Measurements from ENCODE around the gene MAD1L1.

MAD1L1 gene

DNA sequence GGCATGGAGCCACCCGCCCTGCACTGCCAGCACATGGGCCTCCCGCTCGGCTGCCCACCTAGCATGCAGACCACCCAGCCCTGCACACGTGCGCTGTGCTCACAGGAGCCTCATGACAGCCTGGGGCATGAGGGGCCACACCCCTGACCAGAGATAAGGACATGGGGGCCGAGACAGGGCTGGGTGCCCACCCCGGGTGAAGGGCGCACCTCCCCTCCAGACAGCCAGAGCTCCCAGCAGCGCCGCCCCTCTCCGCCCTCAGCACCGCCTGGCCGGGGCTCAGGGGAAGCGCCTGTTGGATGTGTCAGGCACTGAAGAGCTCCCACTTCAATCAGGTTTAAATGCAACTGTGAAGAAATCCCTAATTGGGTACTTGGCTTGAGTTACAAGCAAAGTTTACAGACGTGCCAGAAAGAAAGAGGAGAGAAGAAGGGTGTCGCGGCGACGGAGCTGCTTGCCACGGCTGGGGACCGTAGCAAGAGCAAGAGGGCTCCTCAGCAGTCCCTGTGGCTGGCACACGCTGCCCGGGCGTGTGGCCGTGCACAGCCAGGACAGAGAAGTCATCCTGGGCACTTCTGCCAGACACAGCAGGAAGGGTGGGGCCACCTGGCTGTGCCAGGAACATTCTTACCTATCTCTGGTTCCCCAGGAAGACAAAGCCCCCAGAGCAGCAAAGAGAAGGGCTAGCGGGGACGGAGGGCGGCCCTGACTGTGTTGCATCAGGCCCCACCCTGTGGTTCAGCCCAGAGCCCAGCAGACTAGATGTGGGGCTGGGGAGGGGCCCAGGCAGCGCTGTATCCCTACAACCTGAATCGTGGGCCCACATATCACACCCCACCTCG lies 315.3 kb downstream of the MAD1L1 start:
- DNase-seq = no peak

GRCh38 chr7:1916601-1916970 lies 316.2 kb downstream of the MAD1L1 start:
- DNase-seq = no peak

DNA sequence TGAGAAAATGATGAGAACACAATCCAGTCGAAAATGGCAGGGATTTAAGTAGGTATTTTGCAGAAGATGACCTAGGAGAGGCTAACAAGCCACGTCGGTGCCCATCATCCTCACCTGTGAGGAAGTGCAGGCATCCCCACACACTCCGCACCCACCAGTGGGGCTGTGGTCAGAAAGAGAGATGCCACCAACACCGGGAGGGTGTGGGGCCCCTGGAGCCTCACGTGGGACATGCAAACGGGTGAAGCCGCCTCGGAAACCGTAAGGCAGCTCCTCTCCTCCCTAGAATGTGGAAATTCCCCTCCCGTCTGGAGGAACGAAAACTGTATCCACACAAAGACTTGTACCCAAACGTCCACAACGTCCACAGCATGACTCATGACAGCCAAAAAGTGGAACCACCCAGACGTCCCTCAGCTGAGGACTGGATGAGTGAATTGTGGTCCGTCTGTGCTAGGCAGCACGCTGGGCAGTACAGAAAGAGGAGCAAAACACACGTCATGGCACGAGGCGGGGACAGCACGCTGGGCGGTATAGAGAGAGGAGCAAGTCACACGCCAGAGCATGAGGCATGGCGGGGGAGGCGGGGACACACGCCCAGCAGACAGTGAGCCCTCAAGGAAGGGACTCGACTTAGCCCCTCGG lies 316.7 kb downstream of the MAD1L1 start:
- DNase-seq = no peak

DNA sequence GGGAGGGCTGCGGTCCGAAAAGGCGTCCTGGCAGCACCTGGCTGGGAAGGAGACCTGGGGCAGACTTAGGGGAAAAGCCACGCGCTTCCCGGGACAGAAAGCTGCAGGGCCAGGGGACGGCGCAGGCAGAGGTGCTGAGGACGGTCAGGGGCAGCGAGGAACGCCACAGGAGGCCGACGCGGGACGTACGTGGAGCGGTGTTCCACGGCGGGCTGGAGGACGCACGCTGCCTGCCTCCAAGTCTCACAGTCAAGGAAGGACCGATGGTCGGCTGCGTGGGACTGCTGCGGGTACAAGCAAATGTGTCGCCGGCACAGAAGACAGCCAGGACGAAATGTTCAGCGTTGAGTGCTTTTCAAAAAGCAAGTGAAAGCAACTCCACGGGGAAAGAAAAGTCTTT lies 317.4 kb downstream of the MAD1L1 start:
- no peak for DNase-seq

GRCh38 chr7:1914743-1915142 lies 318.0 kb downstream of the MAD1L1 start:
- DNase-seq = no peak

GRCh38 chr7:1914321-1914720 lies 318.4 kb downstream of the MAD1L1 start:
- no peak for DNase-seq

- DNase-seq = no peak
These were observed 319.1 kb downstream of the MAD1L1 start for GRCh38 chr7:1913466-1914282.

DNA sequence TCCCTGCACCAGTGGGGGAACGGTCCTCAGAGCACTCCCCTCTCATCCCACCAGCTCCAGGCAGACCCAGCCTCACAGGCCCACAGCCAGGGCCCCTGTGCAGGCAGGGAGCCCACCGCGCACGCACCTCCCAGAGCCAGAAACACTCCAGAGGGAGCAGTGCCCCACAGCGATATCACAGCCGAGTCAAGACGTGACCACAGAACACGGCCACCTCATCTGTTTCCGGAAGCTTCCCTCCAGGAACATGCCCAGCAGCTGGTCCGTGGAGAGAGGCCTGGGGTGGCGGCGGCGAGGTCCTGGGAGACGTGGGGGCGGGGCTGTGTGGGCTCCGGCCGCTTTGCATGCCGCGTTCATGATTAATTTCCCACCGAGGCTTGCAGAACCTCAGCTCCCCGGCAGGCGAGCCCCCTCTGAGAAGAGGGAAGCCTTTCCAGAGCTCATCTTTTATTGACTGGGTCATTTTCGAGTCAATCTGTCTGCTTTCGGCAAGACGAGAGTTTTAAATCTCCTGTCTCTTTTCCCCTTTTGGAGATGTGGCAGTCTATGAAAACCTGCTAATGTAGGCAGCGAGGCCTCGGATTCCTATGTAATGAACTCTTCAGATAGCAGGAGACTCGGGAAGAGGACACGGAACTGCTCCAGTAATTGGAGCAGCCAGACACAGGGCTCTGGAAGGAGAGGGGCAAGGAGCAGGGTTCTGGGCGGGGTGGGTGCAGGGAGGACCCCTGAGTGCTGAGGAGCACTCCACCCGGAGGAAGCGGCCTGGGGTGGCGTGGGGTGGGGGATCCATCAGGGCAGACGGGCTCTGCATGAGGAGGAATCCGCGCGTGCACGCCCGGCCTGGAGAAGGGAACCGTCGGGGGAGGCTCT lies 319.9 kb downstream of the MAD1L1 start:
- no peak for DNase-seq

DNA sequence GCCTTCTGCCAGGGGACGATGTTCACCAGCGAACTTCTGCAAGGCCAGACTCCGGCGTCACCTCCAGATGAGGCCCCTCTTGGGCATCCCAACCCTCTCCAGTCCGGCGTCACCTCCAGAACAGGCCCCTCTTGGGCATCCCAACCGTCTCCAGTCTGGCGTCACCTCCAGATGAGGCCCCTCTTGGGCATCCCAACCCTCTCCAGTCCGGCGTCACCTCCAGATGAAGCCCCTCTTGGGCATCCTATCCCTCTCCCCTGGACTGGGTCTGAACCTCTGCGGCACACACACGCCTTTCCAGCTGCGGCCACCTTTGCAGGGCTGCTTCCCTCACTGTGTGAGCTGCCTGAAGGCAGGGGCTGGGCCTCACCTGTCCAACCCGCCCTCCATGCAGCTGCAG lies 321.2 kb downstream of the MAD1L1 start:
- no peak for DNase-seq

GRCh38 chr7:1910827-1911226 lies 321.9 kb downstream of the MAD1L1 start:
- DNase-seq = no peak

- no peak for DNase-seq
These were observed 322.6 kb downstream of the MAD1L1 start for GRCh38 chr7:1910081-1910685.

DNA sequence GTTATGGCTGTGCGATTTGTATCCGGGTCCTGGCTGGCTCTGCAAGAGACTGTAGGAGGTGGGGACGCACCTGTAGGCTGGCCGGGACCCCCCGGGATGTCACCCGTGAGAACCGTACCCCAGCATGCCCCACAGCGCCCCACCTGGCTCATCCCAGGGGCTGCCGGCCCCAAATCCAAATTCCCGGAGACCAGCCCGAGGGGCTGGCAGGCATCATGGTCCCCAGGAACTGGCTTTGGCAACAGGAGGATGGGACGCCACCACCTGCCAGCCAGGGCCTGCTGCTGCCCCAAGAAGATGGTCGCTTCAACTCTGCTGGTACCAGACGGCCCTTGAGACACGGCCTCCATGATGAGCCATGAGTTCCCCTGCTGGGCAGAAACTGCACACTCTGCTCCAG lies 323.3 kb downstream of the MAD1L1 start:
- no peak for DNase-seq

DNA sequence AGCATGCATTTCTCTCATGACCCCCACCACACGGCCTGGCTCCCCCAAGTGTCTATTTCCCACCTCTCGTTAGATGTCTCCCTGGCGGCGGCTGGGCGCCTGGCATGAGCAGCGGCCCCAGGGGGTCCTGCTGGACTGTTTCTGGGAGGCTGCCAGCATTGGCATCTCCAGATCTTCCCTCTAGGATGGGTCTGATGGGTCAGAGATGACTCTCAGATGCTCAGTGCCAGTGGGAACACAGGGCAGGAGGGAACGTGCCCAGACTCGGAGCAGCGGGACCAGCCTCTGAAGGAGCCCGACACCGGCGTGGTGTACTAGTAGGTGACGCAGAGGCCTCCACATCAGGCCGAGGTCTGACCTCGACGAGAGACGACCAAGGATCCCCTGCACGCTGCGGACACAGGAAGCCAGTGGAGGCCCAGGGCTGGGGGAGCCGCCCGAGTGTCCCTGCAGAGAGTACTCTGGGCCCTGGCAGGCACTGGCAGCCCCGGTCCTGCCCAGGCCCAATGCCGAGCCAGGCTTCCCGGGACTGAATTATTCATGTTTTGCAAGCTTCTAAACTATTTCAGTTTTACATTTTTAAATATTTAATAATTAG lies 323.8 kb downstream of the MAD1L1 start:
- no peak for DNase-seq

DNA sequence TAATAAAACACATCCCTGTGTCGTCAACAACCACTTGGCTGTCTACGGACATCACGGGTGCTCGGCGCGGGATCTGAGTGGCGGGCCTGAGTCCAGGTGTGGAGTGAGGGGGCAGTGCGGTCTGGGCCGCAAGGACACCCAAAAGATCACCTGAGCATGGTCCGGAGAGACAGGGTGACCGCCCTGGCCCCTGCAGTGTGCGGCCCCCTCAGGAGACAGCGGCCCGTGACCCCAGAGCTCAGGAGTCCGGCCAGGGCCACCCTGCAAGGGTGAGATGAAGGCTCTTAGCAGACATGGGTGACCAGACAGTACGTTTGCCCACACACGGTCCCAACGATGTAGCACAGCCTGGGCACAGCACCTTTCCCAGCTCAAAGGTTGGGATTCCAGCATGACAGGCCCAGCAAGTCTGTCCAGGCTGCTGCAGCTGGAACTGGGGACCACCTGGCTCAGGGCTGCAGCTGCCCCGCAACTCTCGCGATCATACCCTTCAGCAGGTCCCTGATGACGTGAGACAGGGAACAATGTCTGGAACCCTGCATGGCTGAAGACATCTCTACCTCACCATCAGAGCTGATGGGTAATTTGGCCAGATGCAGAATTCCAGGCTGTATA lies 324.9 kb downstream of the MAD1L1 start:
- DNase-seq = no peak

- DNase-seq = no peak
These were observed 325.6 kb downstream of the MAD1L1 start for GRCh38 chr7:1906988-1907745.

GRCh38 chr7:1906087-1906830 lies 326.5 kb downstream of the MAD1L1 start:
- DNase-seq = no peak

DNA sequence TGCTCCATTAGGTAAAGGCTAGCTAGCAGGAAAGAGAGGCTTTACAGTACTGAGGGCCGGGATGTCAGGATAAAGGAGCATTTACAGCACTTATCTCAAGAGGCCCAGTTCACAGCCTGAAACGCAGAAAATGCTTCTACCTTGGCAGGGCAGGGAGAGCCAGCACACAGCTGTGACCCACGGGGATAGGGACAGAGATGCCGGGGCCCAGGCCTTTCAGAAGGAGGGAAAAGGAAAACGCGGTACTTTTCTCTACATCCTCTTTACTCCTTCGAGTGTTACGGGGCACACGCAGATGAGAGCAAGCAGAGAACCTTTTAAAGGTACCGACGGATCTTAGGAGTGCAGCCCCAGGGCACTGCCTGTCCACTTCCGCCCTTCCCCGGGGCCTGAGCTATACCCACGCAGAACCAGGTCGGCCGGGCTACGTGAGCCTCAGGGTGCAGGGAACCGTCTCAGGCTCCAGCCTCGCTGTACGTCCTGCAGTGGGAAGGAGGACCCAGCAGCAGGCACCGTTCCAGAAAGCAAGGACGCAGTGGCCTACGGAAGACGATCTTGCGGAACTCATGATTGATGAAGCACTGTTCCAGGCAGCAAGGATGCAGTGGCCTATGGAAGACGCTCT lies 330.4 kb downstream of the MAD1L1 start:
- DNase-seq = no peak

- DNase-seq = no peak
These were observed 331.1 kb downstream of the MAD1L1 start for GRCh38 chr7:1901431-1902210.

DNA sequence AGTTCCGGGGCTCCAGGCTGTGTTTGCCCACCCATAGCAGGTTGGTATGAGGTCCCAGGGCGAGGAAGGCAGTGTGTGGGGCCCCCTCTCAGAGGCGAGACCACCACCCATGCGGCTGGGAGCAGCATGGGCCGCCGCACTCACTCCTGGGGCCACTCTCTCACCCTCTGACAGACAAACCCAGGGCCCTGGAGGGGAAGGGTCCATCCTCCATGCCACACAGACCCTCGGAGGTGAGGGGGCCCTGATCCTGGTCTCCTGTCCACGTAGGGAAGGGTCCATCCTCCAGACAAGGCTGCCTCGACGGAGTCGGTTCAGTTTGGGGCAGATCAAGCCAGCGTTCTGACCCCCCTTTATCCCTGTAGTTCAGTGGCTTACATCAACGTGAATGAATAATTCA lies 331.9 kb downstream of the MAD1L1 start:
- no peak for DNase-seq
